Stimulated activated CD8-positive, alpha-beta memory T cell treated with anti-CD3 and anti-CD28 coated beads, Interleukin-15, amount 100 ng/mL, for 24 hours (primary cell): Measurements from ENCODE around the gene CCDC102B.
"Not testable (repeated sequence)": the region's sequence is repeated elsewhere in the genome, so short reads cannot be mapped to it uniquely, and the experiment has no call there.

Source experiments
- DNase-seq: peaks from one replicate; pipeline ENCODE4 v3.0.0-alpha.2; 2020; ENCODE audit warnings: low read depth

CCDC102B gene

DNA sequence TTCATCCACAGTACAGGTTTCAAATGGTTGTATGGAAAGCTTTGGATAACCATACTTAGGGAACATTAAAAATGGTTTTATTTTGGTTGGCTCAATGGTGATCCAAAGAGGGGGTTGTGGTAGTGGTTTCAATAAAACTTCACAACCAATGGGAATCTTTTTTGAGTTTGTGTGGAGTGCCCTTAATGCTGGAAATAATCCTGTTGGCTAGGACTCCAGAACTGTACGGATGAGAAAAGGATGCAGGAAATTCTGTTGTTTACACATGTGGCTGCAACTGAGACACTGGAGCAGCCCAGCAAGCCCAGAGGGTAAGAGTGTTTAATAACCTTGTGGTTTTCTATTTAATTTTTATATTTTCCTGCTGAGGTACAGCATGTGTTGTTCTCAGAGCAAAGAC, at the start of gene CCDC102B:
TSS of gene CCDC102B (plus strand) at position 210 of the 400 bp plus-strand sequence. CDS start 38,684 bp downstream, outside the sequence.
- no peak for DNase-seq

DNA sequence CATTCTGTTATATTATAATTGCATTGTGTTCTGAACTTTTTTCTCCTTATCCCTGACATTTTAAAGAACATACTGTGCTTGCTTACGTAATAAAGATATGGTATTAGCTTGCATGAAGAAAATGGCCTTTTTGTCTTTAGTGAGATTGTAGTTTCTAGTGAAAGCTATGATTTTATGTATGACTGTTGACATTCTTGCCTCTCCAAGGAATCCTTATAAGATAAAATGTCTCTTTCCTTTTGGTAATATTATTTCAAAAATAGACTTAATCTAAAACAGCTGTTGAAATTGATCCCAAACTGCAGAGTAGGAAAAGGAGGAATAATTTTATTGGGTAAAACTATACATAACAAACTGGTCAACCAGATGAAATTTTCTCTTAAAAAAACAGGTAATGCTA, 40.8 kb upstream of the CCDC102B start:
- DNase-seq = no peak

DNA sequence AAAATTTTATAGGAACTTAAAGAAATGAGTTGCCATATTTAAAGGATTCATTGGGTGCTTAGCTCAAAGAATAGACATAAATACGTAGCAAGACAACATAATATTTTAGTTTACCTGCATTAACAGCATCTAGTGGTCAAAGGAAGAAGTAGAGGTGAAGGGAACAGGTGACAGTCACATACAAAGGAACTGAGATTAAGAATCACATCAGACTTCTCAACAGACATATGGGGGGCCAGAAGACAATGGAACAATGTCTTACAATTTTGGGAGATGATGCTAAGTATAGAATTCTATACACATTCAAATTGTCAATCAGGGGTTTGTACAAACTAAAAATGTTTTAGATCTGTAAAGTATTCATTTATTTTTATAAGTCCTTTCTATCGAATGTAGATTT, 38.6 kb upstream of the CCDC102B start:
- DNase-seq = no peak

DNA sequence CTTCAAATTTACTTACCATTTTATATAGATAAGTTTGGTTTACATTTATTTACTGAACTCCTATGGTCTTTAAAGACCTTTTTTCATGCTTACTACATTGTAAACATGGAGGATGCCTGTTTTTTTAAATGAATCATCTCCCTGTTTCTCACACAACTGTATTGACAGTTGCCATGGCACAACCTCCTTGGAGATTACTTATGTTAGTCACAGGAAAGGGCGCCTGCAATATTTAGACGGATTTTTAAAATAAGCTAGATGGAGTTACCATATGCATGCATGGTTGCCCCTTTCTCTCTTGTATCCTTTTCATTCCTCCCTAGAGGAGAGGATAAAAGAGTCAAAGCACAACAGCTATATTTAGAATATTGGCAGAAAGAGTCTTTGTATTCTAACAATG, 34.8 kb upstream of the CCDC102B start:
- no peak for DNase-seq

DNA sequence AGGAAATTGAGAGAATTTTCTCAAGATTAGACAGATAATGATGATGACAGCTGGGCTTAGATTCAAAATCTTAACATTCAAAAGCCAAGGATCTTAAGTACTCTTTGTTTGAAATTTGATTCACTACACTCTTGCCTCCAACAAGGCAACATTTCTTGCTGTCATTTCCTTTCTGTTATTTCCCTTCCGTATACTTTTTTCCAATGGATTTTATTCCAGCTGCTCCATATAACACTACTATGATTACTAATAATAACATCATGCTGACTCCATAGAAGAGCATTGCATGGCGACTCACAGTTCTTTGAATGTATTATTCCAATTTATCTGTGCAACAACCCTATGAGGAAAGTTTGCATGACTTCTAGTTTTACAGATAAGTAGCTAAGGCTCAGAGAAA, 33.9 kb upstream of the CCDC102B start:
- no peak for DNase-seq

DNA sequence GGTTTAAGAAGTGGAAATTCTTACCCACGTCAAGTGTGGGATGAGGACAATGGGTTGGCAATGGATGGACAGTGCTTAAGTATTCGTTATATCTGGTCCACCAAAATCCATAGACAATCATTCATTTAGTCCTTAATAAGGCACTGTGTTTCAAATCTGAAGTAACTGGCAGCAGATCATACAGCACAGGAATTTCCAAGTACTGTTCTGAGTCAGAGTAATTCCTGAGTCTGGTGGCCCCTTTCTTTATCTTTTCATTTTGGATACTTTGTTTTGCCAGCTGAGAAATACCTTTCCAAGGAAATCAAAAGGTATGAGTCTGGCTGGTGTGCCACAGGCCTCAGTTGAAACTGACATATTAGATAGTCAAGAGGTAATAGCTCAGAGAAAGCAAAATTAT, 31.4 kb upstream of the CCDC102B start:
- no peak for DNase-seq

DNA sequence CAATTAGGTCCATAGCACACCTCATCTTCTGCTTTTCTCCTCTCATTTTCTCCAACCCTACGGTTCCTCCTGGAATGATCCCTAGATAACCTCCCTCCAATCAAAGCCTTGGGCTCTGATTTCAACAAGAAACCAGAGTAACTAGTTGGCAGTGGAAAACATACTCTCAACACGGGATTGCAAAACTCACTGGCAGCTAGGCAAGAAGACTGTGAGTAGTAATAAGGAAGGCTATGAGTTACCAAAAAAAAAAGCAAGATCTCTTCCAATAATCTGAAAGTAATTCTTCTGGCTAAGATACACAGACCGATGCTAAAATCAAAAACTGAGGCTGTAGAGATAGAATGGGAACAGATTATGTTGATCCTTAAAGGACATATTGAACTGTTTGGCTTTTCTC, 28.4 kb upstream of the CCDC102B start:
- DNase-seq = no peak

DNA sequence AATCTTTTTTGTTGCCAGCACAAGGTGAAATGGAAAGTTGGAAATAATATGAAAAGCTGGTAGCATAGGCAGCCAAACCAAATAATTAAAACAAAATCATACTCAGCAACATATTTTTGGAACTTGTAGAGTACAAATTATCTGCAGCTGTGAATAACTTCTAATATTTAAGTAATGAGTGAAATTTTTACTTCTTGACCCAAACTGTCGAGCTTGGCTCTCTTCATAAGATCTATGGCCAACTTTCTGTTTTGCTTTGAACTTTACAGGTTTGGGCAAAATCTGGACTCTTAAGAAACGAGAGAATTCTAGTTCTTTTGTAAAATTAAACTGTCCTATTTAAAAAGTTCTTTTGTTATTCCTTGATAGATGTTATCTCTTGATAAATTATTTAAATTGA, 25.6 kb upstream of the CCDC102B start:
- no peak for DNase-seq

DNA sequence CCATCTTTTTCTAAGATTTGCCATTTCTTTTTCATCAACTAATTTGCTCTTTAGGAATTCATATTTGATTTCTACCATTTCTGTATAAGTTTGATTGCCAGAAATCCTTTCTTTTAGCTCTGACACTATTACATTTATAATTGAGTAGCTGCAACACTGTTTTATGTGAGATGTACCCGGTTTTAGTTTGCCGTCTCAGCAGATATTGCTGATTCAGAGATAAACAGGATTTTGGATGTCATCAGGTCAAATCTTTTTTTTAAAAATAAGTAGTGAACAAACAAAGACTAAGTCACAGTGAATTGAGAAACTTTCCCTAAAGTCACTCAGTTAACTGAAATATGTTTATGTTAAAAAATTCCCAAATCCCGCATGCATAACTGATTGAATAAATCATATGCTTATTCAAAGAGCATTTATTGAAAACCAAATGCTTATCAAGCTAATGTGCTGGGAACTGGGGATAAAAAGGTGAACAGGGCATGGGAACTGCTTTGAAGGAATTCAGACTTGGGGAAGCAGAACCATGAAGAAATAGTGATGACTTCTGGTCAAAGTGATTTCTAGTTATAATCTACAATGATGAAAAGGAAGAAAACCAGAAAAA, 19.5 kb upstream of the CCDC102B start:
- no peak for DNase-seq

DNA sequence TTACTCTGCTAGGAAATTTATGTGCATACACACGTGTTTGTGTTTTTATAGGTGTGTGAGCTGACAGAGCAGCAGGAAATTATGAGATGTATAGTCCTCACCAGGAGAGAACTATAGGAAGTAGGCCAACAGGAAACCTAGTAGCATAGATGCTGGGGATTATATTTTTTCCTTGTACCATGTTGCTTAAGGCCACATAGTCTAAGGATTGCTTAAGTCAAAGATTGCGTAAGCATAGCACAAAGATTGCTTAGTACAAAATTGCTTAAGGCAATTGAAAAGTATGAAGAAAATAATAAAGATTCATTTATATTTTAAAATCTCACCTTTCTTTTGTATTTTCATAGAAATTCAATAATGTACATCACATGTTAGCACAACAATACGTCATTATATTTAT, 18.7 kb upstream of the CCDC102B start:
- no peak for DNase-seq

DNA sequence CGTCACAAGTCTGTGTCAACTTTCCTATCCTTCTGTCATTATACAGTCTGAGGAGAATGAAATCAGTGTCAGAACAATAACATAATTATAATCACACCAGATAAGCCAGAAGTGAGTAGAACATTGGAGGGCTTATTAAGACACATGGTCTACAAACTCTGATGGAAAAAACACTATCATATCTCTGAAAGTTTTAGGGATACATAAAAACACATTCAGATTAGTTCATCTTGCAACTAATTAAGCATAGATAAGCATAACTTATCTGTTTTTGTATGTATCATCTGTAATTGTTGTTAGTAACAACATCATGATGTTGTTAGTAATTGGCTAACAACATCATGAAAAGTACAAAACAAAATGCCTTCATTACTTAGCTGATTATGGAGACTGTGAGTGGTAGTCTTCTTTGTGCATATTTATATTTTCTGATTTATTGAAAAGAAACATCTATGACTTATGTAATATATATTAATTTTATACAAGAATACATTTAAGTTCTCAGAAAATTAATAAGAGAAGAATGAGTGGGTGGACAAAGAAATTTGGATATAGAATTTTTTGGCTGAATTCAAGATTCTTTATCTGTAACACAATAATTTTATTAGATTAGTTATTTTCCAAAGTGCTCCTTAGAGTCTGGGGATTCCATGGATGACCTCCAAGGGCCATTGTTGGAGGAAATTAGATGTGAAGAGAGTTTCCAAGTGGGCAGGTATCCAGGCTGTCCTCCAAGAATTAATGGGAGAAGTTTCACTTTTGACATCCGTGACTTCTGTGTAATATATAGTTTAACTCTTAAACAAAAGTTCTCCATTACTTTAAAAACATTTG, 16.9 kb upstream of the CCDC102B start:
- no peak for DNase-seq

DNA sequence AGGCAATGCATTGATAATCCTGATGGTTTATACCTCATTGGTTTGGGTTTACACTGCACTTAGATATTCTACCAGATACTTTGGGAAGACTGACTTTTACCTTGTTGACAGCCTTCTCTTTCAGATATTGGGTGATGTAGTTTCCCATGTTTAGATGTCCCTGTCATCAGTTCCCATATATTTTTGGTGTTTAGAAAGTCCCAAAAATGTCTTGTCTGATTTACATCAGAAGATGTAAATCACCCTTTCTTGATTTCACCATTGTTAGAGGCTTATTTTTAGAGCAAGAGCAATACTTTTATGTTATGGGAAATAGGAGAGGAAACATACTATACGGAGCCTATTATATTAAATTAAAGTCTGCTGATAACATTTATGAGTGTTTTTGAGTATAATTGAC, 14.4 kb upstream of the CCDC102B start:
- no peak for DNase-seq

DNA sequence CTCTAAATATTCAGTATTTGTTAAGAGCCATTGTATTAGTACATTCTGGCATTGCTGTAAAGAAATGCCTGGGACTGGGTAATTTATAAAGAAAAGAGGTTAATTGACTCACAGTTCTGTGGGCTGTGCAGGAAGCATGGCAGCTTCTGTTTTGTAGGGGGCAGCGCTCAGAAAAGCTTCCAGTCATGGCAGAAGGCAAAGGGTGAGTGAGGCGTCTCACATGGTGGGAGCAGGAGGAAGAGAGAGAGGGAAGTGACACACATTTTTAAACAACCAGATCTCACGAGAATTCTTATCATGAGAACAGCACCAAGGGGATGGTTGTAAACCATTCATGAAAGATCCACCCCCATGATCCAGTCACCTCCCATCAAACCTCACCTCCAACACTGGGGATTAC, 13.8 kb upstream of the CCDC102B start:
- DNase-seq = no peak

DNA sequence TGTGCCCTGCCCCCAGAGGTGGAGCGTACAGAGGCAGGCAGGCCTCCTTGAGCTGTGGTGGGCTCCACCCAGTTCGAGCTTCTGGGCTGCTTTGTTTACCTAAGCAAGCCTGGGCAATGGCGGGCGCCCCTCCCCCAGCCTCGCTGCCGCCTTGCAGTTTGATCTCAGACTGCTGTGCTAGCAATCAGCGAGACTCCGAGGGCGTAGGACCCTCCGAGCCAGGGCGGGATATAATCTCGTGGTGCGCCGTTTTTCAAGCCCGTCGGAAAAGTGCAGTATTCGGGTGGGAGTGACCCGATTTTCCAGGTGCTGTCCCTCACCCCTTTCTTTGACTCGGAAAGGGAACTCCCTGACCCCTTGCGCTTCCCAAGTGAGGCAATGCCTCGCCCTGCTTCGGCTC, 7.6 kb upstream of the CCDC102B start:
- not testable (repeated sequence) for DNase-seq

DNA sequence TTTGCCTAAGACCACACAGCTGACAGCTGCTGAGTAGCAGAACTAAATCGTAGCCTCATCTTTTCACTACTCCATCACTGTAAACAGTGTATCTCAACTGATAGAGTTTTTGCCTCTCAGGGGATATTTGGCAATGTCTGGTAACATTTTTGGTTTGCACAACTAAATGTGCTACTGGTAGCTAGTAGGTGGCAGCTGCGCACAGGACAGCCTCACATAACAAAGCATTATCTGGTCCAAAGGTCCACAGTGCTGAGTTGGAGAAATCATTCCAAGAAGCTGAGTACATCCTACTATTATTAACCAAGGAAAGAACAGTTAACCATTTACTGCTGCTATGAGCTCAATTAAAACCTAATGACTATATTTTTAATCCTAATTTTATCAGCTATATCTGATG, 6.1 kb upstream of the CCDC102B start:
- no peak for DNase-seq

DNA sequence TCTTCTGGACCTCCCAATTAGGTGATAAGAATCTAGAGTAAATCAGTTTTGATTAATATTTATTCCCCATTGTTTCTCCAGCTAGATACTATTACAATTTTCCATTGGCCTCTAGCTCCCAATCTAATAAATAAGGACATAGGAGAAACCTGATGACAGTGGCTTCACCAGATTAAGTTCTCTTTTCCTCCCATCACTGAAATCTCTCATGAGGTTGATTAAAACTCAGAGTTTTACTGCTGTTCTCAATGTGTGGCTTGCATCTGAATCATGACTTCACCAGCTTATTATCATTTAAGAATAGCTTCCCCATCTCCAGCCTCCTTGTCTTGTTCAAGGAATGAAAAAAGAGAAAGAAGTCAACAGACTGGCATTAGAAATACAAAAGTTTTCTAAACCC, 3.9 kb upstream of the CCDC102B start:
- no peak for DNase-seq

DNA sequence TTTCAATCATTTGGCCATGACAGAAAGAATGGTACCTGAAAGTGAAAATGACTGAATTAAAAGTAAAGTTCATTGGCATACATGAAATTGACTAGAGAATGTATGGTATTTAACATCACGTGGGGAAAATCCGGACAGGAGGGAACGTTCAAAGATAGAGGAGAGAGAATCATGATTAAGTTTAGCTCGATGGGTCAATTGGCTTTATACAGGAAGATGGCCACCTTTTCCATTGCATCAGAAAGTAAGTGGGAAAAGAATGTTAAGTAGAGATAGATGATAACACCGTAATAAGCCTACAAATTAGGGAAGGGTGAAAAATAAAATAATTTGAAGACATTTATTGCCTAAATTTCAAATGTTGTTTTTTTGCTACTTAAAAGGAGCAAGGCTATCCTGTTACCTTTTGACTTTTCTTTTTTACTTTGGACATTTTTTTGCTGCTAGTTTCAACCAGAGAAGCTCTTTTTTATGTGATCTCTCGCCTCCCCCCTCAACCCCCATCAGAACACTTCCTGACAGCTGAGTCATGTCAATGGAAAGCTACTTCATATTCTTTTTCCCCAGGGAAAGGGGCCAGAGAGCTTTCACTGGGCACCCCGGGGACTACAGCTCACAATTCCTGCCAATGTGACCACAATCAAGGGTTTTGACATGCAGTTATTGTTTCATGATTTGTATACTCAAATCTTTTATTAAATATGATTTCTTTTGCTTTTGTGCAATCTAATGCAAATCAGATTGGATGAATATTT, 767 bp upstream of the CCDC102B start:
- DNase-seq = no peak

DNA sequence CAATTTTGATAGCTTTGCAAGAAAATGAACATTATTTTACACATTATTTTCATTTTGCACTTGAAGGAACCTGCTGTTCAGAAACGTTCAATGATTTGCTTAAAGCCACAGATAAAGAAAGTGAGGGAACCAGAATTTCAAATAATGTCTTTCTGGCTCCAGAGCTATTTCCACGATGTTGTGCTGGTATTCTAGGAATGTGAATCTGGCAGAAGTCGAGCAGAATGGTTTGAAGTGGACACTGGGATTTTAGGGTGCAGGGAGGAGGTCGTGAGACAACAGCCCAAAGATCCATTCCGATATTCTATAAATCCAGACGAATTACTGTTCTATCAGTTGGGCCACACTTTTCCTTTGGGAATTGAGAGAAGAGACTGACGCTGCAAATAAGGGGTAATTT, 2.2 kb downstream of the CCDC102B start:
- DNase-seq = no peak

DNA sequence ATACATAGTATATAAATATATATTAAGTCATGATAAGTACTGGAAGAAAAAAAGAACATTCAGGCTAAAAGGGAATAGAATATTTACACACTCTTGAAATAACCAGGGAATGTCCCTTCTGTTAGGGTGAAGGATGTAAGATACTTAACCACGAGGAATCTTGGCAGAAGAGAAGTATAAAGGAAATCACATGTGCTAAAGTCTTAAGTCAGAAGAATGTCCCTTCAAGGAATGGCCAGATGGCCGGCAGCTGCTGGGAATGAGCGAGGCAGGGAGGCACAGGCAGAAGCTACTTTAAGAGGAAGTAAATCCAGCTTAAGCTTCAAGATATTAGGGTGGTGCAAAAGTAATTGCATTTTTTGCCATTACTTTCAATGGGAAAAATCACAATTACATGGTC, 5.5 kb downstream of the CCDC102B start:
- no peak for DNase-seq

DNA sequence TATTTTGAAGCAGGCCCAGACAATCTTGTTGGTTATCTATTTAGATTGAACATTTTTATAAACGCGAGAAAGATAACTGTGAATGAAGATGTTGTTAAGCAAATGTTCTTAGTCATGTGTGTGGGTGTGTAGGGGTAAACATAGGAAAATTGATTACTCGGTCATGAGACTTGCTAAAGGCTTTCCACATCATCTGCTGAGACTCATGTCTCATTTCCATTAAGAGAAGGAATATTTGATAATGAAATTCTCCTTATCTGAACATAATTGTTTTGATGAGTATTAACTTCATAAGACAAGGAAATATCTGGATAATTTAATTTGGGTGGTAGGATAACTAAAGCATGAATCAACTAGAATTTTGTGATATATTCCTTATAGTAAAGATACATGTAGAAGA, 19.7 kb downstream of the CCDC102B start:
- no peak for DNase-seq

DNA sequence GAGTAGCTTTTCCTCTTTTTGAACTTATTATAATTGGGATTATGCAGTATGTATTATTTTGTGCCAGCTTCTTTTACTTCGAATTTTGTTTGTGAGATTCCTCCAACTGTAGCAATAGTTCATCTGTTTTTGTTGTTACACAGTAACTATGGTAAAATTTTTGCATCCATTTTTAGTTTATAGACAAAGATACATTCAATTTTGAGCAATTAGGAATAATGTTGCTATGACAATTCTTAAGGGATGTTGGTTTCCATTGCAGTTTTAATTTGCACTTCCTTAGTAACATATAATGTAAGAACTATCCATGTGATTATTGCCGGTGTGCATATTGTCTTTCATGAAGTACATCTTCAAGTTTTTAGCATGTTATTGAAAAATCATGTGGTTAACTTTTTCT, 20.7 kb downstream of the CCDC102B start:
- no peak for DNase-seq

DNA sequence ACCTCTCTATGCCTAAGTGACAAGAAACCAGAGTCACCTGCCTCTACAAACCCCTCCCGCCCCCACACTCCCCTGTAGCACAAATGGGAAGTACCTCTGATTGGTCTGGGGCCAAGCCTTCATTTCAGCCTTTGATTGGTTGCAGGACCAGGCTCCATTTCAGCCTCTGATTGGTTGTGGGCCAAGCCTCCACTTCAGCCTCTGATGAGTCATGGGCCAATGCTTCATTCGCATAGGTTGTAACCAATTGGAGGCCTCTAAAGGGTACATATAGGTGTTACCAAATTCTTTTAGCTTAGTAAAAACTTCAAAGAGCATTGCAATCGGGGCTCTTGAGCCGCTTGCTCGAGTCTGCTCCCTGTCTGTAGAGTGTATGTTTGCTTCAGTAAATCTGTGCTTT, 25.0 kb downstream of the CCDC102B start:
- no peak for DNase-seq

DNA sequence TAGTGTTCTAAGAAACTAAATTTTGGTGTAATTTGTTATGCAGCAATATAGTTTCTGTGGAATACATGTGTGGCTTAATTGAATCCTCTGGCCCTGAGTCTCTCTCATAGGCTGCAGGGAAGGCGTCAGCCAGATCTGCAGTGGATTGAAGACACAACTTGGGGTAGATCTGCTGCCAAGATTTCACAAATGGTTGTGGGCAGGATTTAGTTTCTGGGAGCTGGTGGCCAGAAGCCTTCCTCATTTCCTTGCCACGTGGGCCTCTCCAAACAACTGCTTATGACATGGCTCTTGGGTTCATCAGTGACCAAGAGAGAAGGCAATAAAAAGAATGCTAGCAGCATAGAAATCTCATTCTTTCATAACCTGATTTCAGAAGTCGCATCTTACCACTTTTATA, 28.2 kb downstream of the CCDC102B start:
- DNase-seq = no peak
